NCI-H187 (cell line): ENCODE data around the gene PIGN.

Source experiments
- DNase-seq, 2 experiments: peaks; one replicate each; lab custom pipeline; 2025; lab: John Stamatoyannopoulos, UW

The PIGN gene

DNA sequence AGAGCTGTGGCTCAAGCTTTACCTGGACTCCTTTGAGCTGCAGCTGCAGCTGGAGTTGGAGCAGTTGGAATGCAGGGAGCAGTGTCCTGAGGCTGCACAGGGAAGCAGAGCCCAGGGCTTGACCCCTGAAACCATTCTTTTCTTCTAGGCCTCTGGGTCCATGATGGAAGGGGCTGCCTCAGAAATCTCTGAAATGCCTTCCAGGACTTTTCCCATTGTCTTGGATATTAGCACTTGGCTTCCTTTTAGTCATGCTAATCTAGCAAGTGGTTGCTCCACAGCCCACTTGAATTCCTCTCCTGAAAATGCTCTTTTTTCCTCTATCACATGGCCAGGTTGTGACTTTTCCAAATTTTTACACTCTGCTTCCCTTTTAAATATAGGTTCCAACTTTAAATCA, 185.5 kb downstream of the PIGN start:
- DNase-seq, result no peak

DNA sequence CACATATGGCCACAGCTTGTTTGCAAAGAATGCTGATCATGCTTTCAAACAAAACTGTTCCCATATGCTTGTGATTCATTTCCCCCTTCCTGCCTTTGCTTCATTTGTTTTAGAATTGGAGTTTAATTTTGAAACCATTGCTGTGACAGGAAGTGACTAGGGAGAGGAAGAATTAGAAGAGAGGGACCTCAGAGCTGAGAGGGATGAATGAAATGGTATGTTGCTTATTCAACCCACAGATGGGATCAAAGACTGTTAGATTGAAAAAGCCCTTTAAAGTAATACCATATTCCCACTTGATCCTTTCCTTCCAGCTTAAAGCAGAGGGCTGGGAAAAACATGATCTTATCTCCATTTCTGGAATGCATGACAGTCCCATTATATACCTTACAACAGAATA, 187.9 kb downstream of the PIGN start:
- DNase-seq, result no peak

DNA sequence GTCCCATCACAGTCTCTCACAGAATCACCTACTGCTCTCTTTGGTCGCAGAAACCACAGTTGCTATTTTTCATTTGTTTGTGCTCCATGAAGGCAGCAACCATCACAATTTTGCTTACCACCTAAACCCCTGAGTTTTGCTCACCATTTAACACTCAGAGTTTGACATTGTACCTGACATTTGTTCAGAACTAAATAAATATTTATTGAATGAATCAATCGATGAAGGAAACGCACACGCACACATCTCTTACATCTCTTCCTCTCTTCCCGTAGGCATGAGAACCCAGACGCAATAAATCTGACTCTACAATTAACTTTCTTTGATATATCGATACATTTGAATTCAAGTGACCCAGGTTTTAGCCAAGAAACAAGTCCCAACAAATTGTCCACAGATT, 188.5 kb downstream of the PIGN start:
- no peak for DNase-seq

DNA sequence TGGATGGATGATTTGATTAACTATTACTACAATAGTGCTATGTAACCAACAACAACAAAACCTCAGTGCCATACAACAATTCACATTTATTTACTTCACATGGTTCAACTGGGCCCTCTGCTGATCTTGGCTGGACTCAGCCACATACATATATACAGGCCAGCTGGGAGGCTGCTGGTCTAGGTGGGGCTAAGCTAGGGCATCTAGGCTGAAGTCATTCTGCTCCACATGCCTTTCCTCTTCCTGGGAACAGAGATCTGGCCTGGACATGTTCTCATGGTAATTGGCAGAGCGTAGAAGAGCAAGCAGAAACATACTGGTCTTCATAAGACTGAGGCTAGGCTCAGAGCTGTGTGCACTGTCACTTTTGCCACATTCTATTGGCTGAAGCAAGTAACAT, 191.2 kb downstream of the PIGN start:
- no peak for DNase-seq

DNA sequence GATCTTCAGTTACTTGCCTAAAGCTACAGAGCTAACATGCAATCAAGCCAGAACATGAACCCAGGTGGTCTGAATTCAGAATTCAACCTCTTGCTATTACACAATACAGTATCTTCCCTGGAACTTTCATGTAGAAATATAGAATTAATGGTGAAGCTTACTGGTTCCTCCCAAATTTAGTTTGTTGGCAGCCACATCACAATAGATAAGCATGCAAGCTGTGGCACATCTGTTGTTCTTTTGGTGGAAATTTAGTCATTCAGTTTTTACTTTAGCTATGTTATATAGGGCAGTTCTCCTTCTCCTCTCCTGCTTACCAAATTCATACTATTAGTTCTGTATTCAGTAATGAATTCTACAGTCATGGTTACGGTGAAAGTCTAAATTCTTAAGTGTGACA, 193.0 kb downstream of the PIGN start:
- DNase-seq, result no peak

DNA sequence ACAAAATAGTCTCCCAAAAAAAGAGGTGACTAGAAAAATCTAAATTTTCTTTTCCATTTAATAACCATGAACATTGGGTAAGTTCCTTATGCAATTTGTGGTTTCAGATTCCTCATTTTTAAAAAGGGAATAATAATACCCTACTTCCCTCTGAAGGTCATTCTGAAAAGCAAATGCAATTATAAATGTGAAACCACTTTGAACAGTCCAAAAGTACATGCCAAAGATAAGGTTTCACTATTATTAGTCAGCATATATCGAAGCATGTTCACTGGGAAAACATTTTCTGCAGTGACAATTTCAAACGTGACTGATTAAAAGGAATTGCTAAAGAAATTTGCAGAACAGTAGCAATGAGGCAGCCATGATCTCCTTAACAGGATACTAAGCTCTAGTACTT, 193.9 kb downstream of the PIGN start:
- DNase-seq, result no peak

DNA sequence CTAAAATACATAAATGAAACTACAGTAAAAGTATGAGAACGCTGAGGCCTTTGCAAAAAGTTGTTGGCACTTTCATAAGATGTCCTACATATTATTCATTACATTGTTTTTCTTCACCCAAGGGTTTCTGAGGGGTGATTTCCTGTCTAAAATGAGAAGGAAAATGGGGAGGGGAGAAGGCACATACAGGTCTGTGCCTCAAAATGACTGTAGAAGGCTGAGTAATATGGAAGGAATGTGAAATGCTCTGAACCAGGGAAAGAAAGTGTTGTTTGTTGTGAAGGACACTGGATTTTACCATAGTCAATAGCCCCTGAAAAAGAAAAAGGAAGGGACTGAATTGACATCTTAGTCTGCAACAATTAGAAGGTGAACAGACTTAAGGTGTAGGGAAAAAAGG, 194.6 kb downstream of the PIGN start:
- DNase-seq, result no peak

DNA sequence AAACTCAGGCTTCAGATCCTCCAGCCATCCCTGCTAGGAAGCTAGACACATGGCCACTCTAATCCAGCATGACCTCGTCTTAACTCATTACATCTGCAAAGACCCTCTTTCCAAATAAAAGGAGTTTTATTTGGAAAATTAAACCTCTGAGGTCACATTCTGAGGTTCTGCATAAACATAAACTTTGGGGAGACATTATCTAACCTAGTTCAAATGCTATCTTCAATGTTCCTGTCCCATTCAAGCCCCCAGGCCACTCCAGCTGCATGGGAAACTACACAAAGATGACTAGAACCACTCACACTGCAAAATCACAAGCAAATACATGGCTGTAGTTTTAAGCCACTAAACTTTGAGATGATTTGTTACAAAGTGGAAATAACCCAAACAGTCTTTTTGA, 195.0 kb downstream of the PIGN start:
- no peak for DNase-seq

DNA sequence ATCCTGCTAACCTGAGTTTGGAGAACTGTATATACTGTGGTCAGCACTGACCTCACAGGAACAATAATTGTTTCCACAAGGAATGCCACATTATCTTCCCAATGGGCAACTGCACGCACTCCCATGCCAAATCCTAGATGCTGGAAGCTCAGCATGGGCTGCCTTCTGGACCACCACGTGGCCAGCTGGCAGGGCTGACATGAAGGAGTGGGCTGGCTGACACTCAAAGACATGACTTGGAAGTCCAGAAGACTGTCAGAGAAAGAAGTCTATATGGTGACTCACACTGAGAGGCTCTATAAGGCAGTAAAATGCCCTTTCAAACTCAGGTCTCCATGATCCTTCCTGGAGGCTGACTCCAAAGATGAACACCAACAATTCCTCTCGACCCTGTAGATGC, 195.7 kb downstream of the PIGN start:
- DNase-seq, result no peak
